CD8-positive, alpha-beta memory T cell (primary cell): Measurements from ENCODE around the gene HTR2A. TPM values are rescaled to one million over a fixed set of nuclear protein-coding genes. Genes with fewer than 3 reads are reported as not detected.
A peak's percentile ranks its signal among the peaks of the same experiment; 100 is the strongest.

Experiments
- CTCF ChIA-PET: fragments of 350-600 bp; sonication (Branson Sonifier 250); formaldehyde crosslinking; loops from one replicate; lab custom pipeline; 2021; ENCODE audit warnings: antibody characterized with exemption; lab: Charles Lee
- POLR2A ChIA-PET: fragments of 350-600 bp; sonication (Branson Sonifier 250); formaldehyde crosslinking; loops from one replicate; lab custom pipeline; 2021; ENCODE audit warnings: antibody characterized with exemption; lab: Charles Lee
- DNase-seq, 5 donors: peaks; one replicate each; pipeline versions ENCODE4 v3.0.0 to v3.0.0-alpha.2; 2020 to 2022; ENCODE audit warnings: mixed read lengths in 1 of 5
- H3K27ac ChIP-seq: one replicate; pipeline ENCODE4 v1.7.0; 2013; ENCODE audit warnings: low read depth, mild to moderate bottlenecking, low read length, moderate library complexity
- H3K27me3 ChIP-seq: 2 replicates; pipeline ENCODE4 v1.7.0; 2013; ENCODE audit warnings: low read length, mild to moderate bottlenecking; ENCODE audit not compliant: insufficient read depth, poor library complexity, severe bottlenecking
- H3K36me3 ChIP-seq: 2 replicates; pipeline ENCODE4 v1.7.0; 2013; ENCODE audit warnings: mild to moderate bottlenecking, low read length, moderate library complexity; ENCODE audit not compliant: insufficient read depth
- H3K4me1 ChIP-seq: 2 replicates; pipeline ENCODE4 v1.7.0; 2013; ENCODE audit warnings: mild to moderate bottlenecking, low read length, moderate library complexity; ENCODE audit not compliant: insufficient read depth
- H3K4me3 ChIP-seq: 2 replicates; pipeline ENCODE4 v1.7.0; 2013; ENCODE audit warnings: mild to moderate bottlenecking, low read length
- H3K9me3 ChIP-seq: 2 replicates; pipeline ENCODE4 v1.7.0; 2013; ENCODE audit warnings: mild to moderate bottlenecking, low read length
- H3K27ac Mint-ChIP-seq, 8 donors: one replicate each; pipeline ENCODE4 v1.8.0; 2020 to 2021; ENCODE audit warnings: mixed read lengths in 8 of 8, mild to moderate bottlenecking in 6 of 8, inconsistent platforms in 3 of 8, moderate library complexity in 3 of 8
- H3K27me3 Mint-ChIP-seq, 2 donors: one replicate each; pipeline ENCODE4 v1.8.0; 2020 to 2021; ENCODE audit warnings: mixed read lengths in 2 of 2, mild to moderate bottlenecking in 1 of 2, moderate library complexity in 1 of 2
- H3K36me3 Mint-ChIP-seq, 3 donors: one replicate each; pipeline ENCODE4 v1.8.0; 2020 to 2021; ENCODE audit warnings: mixed read lengths in 3 of 3, inconsistent platforms in 1 of 3, mild to moderate bottlenecking in 1 of 3
- H3K4me1 Mint-ChIP-seq, 3 donors: one replicate each; pipeline ENCODE4 v1.8.0; 2020 to 2021; ENCODE audit warnings: mixed read lengths in 3 of 3, inconsistent platforms in 1 of 3, mild to moderate bottlenecking in 1 of 3
- H3K4me3 Mint-ChIP-seq, 7 donors: one replicate each; pipeline ENCODE4 v1.8.0; 2020 to 2021; ENCODE audit warnings: mixed read lengths in 7 of 7, mild to moderate bottlenecking in 6 of 7, moderate library complexity in 4 of 7, inconsistent platforms in 2 of 7
- H3K9me3 Mint-ChIP-seq, 5 donors: one replicate each; pipeline ENCODE4 v1.8.0; 2020 to 2022; ENCODE audit warnings: mixed read lengths in 5 of 5, mild to moderate bottlenecking in 3 of 5, moderate library complexity in 2 of 5, inconsistent platforms in 1 of 5
- polyA plus RNA-seq: library from polyadenylated mRNA; unstranded; fragments of 300-500 nt; fragmentation: Illumina TruSeq; gene quantifications from one replicate; pipeline ENCODE4 v1.2.3, GENCODE V29; 2021
- total RNA-seq, 2 experiments: library from RNA; stranded (reverse); gene quantifications; one replicate each; pipeline ENCODE4 v1.2.3, GENCODE V29; 2021

HTR2A gene
- total and polyA plus RNA-seq, 3 experiments from 2014 or later = not detected

DNA sequence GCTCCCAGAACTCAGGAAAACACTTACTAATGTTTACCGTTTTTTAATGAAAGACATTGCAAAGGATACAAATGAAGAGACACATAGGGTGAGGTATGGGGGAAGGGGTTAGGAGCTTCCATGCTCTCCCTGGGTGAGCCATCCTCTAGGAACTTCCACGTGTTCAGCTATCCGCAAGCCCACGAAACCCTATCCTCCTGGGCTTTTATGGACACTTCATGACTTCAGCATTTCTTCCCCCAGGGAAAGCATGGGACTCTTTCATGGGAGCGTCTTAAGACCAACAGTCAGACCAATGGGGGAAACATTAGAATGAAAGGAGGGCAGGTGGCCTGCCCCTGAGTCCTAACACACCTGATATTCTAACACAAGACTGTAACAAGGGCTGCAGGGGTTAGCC lies 93.3 kb downstream of the HTR2A start:
- Mint-ChIP-seq H3K36me3 (no peaks in the 10 kb centered on the region), H3K27ac (no peak overlapping the region), H3K9me3 (no peaks in the 10 kb centered on the region), H3K4me1 (no peaks in the 10 kb centered on the region), H3K27me3 (peaks cover 0 to 4% of the 10 kb centered on the region in 2 donors), H3K4me3 (no peak overlapping the region)
- Histone ChIP-seq H3K9me3 (no peaks in the 10 kb centered on the region), H3K4me1 (no peaks in the 10 kb centered on the region), H3K27me3 (no peaks in the 10 kb centered on the region), H3K27ac (no peak overlapping the region), H3K36me3 (no peaks in the 10 kb centered on the region), H3K4me3 (no peak overlapping the region)
- CTCF ChIA-PET = no interaction called here
- no peak for DNase-seq
- POLR2A ChIA-PET = interaction anchor here (0.6 kb wide), 1 partner anchor 31 kb away, joined by 3 read pairs; no protein-coding TSS in a partner anchor

- H3K9me3 ChIP-seq = no peaks in the 10 kb centered on the region
- H3K4me3 ChIP-seq = no peak overlapping the region
- no peak overlapping the region for H3K27ac ChIP-seq
- H3K9me3 Mint-ChIP-seq = no peaks in the 10 kb centered on the region
- POLR2A ChIA-PET = no interaction called here
- no peak overlapping the region for H3K4me3 Mint-ChIP-seq
- DNase-seq = no peak
- peaks cover 0 to 4% of the 10 kb centered on the region in 2 donors for H3K27me3 Mint-ChIP-seq
- peaks cover 10 to 12% (median 10%) of the 10 kb centered on the region in 3 donors for H3K4me1 Mint-ChIP-seq
- no peaks in the 10 kb centered on the region for H3K27me3 ChIP-seq
- H3K36me3 Mint-ChIP-seq = peaks cover 0 to 4% (median 0%) of the 10 kb centered on the region in 3 donors
- H3K27ac Mint-ChIP-seq = no peak overlapping the region
- no peaks in the 10 kb centered on the region for H3K36me3 ChIP-seq
- CTCF ChIA-PET = interaction anchor here (1.0 kb wide), 1 partner anchor 250 kb away, joined by 3 read pairs; no protein-coding TSS in a partner anchor
- peaks cover 8% of the 10 kb centered on the region for H3K4me1 ChIP-seq
Observed at GRCh38 chr13:46801858-46802257, 95.0 kb downstream of the HTR2A start.

GRCh38 chr13:46799139-46799538 lies 97.7 kb downstream of the HTR2A start:
- Mint-ChIP-seq H3K27ac (no peak overlapping the region), H3K4me3 (peak overlapping the region in 2 of 7 donors; percentile 13 to 49), H3K4me1 (peaks cover 26 to 36% (median 34%) of the 10 kb centered on the region in 3 donors), H3K36me3 (peaks cover 0 to 10% (median 6%) of the 10 kb centered on the region in 3 donors), H3K27me3 (peaks cover 0 to 4% of the 10 kb centered on the region in 2 donors), H3K9me3 (no peaks in the 10 kb centered on the region)
- Histone ChIP-seq H3K4me3 (no peak overlapping the region), H3K4me1 (peaks cover 30% of the 10 kb centered on the region), H3K9me3 (no peaks in the 10 kb centered on the region), H3K36me3 (no peaks in the 10 kb centered on the region), H3K27me3 (no peaks in the 10 kb centered on the region), H3K27ac (no peak overlapping the region)
- CTCF ChIA-PET = no interaction called here
- POLR2A ChIA-PET = no interaction called here
- DNase-seq = no peak

GRCh38 chr13:46797501-46798237 lies 99.2 kb downstream of the HTR2A start:
- H3K4me3 ChIP-seq = peak overlapping the region; percentile 91
- no peaks in the 10 kb centered on the region for H3K27me3 ChIP-seq
- H3K4me1 ChIP-seq = peaks cover 36% of the 10 kb centered on the region
- DNase-seq = no peak
- H3K4me1 Mint-ChIP-seq = peaks cover 36 to 50% (median 48%) of the 10 kb centered on the region in 3 donors
- peak overlapping the region; percentile 78 for H3K27ac ChIP-seq
- CTCF ChIA-PET = interaction anchor here (0.8 to 1.6 kb wide), 2 partner anchors 12 to 246 kb away, joined by 3 to 4 read pairs; no protein-coding TSS in a partner anchor
- H3K36me3 Mint-ChIP-seq = peaks cover 0 to 12% (median 6%) of the 10 kb centered on the region in 3 donors
- H3K9me3 Mint-ChIP-seq = no peaks in the 10 kb centered on the region
- H3K9me3 ChIP-seq = no peaks in the 10 kb centered on the region
- H3K4me3 Mint-ChIP-seq = peak overlapping the region; percentile 88 to 97 (median 94)
- peak overlapping the region; percentile 82 to 99 (median 96) for H3K27ac Mint-ChIP-seq
- H3K36me3 ChIP-seq = no peaks in the 10 kb centered on the region
- POLR2A ChIA-PET = interaction anchor here (0.7 kb wide), 1 partner anchor 46 kb away, joined by 3 read pairs; no protein-coding TSS in a partner anchor
- peaks cover 0 to 2% of the 10 kb centered on the region in 2 donors for H3K27me3 Mint-ChIP-seq

DNA sequence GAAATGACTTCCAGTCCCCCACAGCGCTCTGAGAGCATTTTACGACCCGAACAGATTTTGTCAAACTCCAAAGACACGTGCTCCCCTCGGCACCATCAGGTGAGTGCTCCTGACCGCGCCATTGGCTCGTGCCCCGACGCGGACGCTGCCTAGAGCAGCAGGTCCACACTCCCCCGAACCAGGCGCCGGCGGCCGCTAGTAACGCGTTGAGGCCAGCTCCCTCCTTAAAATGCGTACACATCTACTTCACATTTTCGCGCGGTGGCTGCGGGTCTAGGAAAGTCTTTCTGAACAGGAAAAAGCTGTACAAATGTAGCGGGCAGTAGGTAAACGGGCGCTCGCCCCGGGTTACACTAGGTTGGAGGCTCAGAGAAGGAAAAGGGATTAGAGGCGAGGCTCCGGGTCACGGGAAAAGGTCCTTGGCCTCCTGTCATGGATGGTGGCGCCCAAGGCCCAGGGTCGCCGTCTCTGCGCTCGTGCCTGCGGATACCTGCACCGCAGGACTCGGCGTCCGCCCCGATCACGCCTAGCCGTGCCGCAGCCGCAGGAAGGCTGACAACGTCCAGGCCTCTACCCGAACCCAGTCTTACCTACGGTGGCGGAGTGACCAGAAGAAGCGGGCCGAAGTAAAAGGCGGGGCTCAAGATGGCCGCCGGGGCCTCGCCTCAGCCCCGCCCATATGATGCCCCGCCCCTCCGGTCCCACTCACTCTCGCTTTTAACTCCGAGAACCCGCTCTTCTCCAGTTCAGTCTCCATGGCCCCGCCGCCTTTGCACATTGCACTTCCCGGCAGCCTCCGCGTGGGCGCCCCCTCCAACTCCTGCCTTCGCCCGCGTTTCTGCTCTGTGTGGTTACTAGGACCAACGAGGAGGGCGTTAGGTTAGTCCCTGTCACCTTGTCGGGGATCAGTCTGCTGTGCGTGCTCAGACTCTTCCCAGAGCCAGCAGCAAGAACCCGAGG lies 100.1 kb downstream of the HTR2A start, which contains the start of gene ESD:
Gene ESD (minus strand): TSS at position 647 of the 960 bp plus-strand sequence. CDS start 5,748 bp downstream, outside the sequence.
- no peaks in the 10 kb centered on the region for H3K9me3 ChIP-seq
- H3K4me1 ChIP-seq = peaks cover 36% of the 10 kb centered on the region
- ChIA-PET POLR2A (interaction anchor here (0.7 to 1.0 kb wide), 2 partner anchors 45 to 244 kb away, joined by 3 read pairs; partner anchors contain the start of gene LRCH1), CTCF (interaction anchor here (0.8 to 1.6 kb wide), 3 partner anchors 12 to 245 kb away, joined by 3 to 4 read pairs (median 3); no protein-coding TSS in a partner anchor)
- no peaks in the 10 kb centered on the region for H3K27me3 Mint-ChIP-seq
- H3K36me3 Mint-ChIP-seq = peaks cover 0 to 13% (median 6%) of the 10 kb centered on the region in 3 donors
- H3K4me1 Mint-ChIP-seq = peaks cover 36 to 52% (median 50%) of the 10 kb centered on the region in 3 donors
- H3K27ac ChIP-seq = peak within 1 kb of the TSS; percentile 78
- H3K27me3 ChIP-seq = no peaks in the 10 kb centered on the region
- peak within 1 kb of the TSS; percentile 91 for H3K4me3 ChIP-seq
- H3K9me3 Mint-ChIP-seq = no peaks in the 10 kb centered on the region
- no peaks in the 10 kb centered on the region for H3K36me3 ChIP-seq
- peak within 1 kb of the TSS; percentile 82 to 99 (median 96) for H3K27ac Mint-ChIP-seq
- peak; percentile 77 to 89 (median 86) for DNase-seq
- peak within 1 kb of the TSS; percentile 88 to 97 (median 94) for H3K4me3 Mint-ChIP-seq

GRCh38 chr13:46796129-46796514 lies 100.7 kb downstream of the HTR2A start:
- H3K27me3 ChIP-seq = no peaks in the 10 kb centered on the region
- H3K27ac Mint-ChIP-seq = peak overlapping the region; percentile 82 to 99 (median 94)
- H3K36me3 Mint-ChIP-seq = peaks cover 0 to 16% (median 6%) of the 10 kb centered on the region in 3 donors
- H3K4me3 ChIP-seq = peak overlapping the region; percentile 91
- ChIA-PET CTCF (interaction anchor here (1.1 to 1.6 kb wide), 2 partner anchors 11 to 245 kb away, joined by 3 to 4 read pairs; no protein-coding TSS in a partner anchor), POLR2A (interaction anchor here (1.0 kb wide), 1 partner anchor 243 kb away, joined by 3 read pairs; the partner anchor contains the start of gene LRCH1)
- H3K4me1 ChIP-seq = peaks cover 36% of the 10 kb centered on the region
- peaks cover 36 to 52% (median 50%) of the 10 kb centered on the region in 3 donors for H3K4me1 Mint-ChIP-seq
- no peaks in the 10 kb centered on the region for H3K9me3 ChIP-seq
- no peaks in the 10 kb centered on the region for H3K36me3 ChIP-seq
- no peaks in the 10 kb centered on the region for H3K9me3 Mint-ChIP-seq
- peak overlapping the region; percentile 78 for H3K27ac ChIP-seq
- H3K27me3 Mint-ChIP-seq = no peaks in the 10 kb centered on the region
- peak overlapping the region; percentile 88 to 97 (median 94) for H3K4me3 Mint-ChIP-seq
- DNase-seq = no peak

- no peak for DNase-seq
- ChIA-PET CTCF (no interaction called here), POLR2A (no interaction called here)
- Histone ChIP-seq H3K9me3 (no peaks in the 10 kb centered on the region), H3K4me1 (peaks cover 36% of the 10 kb centered on the region), H3K27ac (no peak overlapping the region), H3K4me3 (no peak overlapping the region), H3K27me3 (no peaks in the 10 kb centered on the region), H3K36me3 (peaks cover 8% of the 10 kb centered on the region)
- H3K27ac Mint-ChIP-seq = peak overlapping the region in 2 of 8 donors; percentile 44 to 82
- peak overlapping the region; percentile 55 to 97 (median 93) for H3K4me3 Mint-ChIP-seq
- no peaks in the 10 kb centered on the region for H3K9me3 Mint-ChIP-seq
- no peaks in the 10 kb centered on the region for H3K27me3 Mint-ChIP-seq
- peaks cover 36 to 56% (median 51%) of the 10 kb centered on the region in 3 donors for H3K4me1 Mint-ChIP-seq
- H3K36me3 Mint-ChIP-seq = peaks cover 5 to 23% (median 11%) of the 10 kb centered on the region in 3 donors
Observed at GRCh38 chr13:46795321-46795720, 101.5 kb downstream of the HTR2A start.
